Activated T-cell treated with anti-CD3 and anti-CD28 coated beads for 48 hours (primary cell): ENCODE data around the gene HIF3A.

Experiments used
- DNase-seq: peaks from one replicate; pipeline ENCODE4 v3.0.0-alpha.2; 2020; ENCODE audit warnings: low read depth

Gene HIF3A

GRCh38 chr19:46330319-46330918 is 33.6 kb downstream of the HIF3A start:
- no peak for DNase-seq

GRCh38 chr19:46337487-46337886 is 40.6 kb downstream of the HIF3A start:
- no peak for DNase-seq

GRCh38 chr19:46339446-46339845 is 42.6 kb downstream of the HIF3A start:
- no peak for DNase-seq

- no peak for DNase-seq
Measured at GRCh38 chr19:46340051-46340659, 43.3 kb downstream of the HIF3A start.

- no peak for DNase-seq
Measured at GRCh38 chr19:46341937-46342336, 45.1 kb downstream of the HIF3A start.

GRCh38 chr19:46344363-46344762 is 47.5 kb downstream of the HIF3A start:
- DNase-seq: no peak

- DNase-seq: no peak
Measured at GRCh38 chr19:46345157-46345556, 48.3 kb downstream of the HIF3A start.

GRCh38 chr19:46346821-46347571 is 50.2 kb downstream of the HIF3A start, which contains the start of gene PPP5C:
Gene PPP5C (plus strand): TSS chr19:46347087. CDS start chr19:46347097, 10 bp downstream.
- peak; percentile 91 for DNase-seq

- DNase-seq: no peak
Measured at GRCh38 chr19:46347572-46347883, 50.7 kb downstream of the HIF3A start.

GRCh38 chr19:46347985-46348384 is 51.1 kb downstream of the HIF3A start:
- DNase-seq: no peak

- no peak for DNase-seq
Measured at GRCh38 chr19:46349311-46349993, 52.6 kb downstream of the HIF3A start.

- DNase-seq: no peak
Measured at GRCh38 chr19:46350029-46350757, 53.4 kb downstream of the HIF3A start.

- DNase-seq: no peak
Measured at GRCh38 chr19:46350758-46351159, 53.9 kb downstream of the HIF3A start.

GRCh38 chr19:46351241-46352041 is 54.6 kb downstream of the HIF3A start:
- no peak for DNase-seq

GRCh38 chr19:46353730-46354528 is 57.1 kb downstream of the HIF3A start:
- no peak for DNase-seq

GRCh38 chr19:46355234-46356148 is 58.6 kb downstream of the HIF3A start:
- no peak for DNase-seq

GRCh38 chr19:46356149-46357055 is 59.6 kb downstream of the HIF3A start:
- no peak for DNase-seq

GRCh38 chr19:46357846-46358583 is 61.2 kb downstream of the HIF3A start:
- no peak for DNase-seq
